Measurements from ENCODE around the gene PDE2A. TPM values are rescaled to one million over a fixed set of nuclear protein-coding genes. Genes with fewer than 3 reads are reported as not detected.

Gene PDE2A
- total RNA-seq, 1 experiment from 2014 or later = 9.6 TPM

DNA sequence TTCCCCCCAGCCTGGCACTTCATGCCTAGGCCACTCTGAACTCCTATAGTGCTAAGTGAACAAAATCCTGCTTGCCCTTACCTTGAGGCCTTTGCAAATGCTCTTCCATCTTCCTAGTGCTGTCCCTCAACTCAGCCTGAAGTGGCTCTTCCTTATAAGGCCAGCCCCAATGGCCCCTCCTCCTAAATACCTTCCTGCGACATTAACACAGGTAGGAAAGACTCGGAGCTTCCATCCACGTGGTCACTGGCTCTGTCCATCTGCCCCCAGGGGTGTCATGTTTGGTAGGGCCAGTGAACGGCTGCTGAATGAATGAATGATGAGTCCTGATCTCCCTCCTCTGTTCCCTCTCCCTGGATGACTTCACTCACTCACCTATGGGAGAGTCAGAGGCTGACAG is 4.2 kb downstream of the PDE2A start:
- no peaks in the 10 kb centered on the region for H3F3A ChIP-seq (ENCODE audit: insufficient read depth, low read depth)
- peaks cover 78% of the 10 kb centered on the region for H3K27me3 ChIP-seq (ENCODE audit: insufficient read depth, low read depth)
- intact Hi-C loops (cut with micrococcal nuclease; ENCODE audit: unreplicated experiment) = no loop called here
- peaks cover 11% of the 10 kb centered on the region; the same call in 1 of the 2 replicates for H3K9me3 ChIP-seq (ENCODE audit: insufficient read depth, low read depth)
- TF ChIP-seq, protein P1, sequence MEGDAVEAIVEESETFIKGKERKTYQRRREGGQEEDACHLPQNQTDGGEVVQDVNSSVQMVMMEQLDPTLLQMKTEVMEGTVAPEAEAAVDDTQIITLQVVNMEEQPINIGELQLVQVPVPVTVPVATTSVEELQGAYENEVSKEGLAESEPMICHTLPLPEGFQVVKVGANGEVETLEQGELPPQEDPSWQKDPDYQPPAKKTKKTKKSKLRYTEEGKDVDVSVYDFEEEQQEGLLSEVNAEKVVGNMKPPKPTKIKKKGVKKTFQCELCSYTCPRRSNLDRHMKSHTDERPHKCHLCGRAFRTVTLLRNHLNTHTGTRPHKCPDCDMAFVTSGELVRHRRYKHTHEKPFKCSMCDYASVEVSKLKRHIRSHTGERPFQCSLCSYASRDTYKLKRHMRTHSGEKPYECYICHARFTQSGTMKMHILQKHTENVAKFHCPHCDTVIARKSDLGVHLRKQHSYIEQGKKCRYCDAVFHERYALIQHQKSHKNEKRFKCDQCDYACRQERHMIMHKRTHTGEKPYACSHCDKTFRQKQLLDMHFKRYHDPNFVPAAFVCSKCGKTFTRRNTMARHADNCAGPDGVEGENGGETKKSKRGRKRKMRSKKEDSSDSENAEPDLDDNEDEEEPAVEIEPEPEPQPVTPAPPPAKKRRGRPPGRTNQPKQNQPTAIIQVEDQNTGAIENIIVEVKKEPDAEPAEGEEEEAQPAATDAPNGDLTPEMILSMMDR (conservative IDR thresholded peaks at IDR 0.05) = no peak
- no peak for TF ChIP-seq EZH2 (IDR thresholded peaks at IDR 0.05; ENCODE audit: low read depth)
- H3K4me2 ChIP-seq = no peak overlapping the region
- POLR2A ChIA-PET (ENCODE audit: unreplicated experiment) = interaction anchor here (0.7 kb wide), 1 partner anchor 39 kb away, joined by 4 read pairs; no protein-coding TSS in a partner anchor
- DNase-seq = no peak
- H4K20me1 ChIP-seq (ENCODE audit: insufficient read depth) = peaks cover 8% of the 10 kb centered on the region; the same call in 1 of the 2 replicates
- no TSS peak for BruUV-seq (replicated peaks)
- no peaks in the 10 kb centered on the region for H3K79me2 ChIP-seq (ENCODE audit: low read depth)
- H3K27ac ChIP-seq = no peak overlapping the region
- no peak overlapping the region for H2AFZ ChIP-seq
- H3K4me1 ChIP-seq (replicated peaks; ENCODE audit: insufficient read depth) = no peaks in the 10 kb centered on the region
- H3K36me3 ChIP-seq (ENCODE audit: low read depth) = no peaks in the 10 kb centered on the region
- no peaks in the 10 kb centered on the region for H3K9me2 ChIP-seq (ENCODE audit: insufficient read depth)
- H3K4me3 ChIP-seq = no peak overlapping the region
- CTCF ChIA-PET = no interaction called here

DNA sequence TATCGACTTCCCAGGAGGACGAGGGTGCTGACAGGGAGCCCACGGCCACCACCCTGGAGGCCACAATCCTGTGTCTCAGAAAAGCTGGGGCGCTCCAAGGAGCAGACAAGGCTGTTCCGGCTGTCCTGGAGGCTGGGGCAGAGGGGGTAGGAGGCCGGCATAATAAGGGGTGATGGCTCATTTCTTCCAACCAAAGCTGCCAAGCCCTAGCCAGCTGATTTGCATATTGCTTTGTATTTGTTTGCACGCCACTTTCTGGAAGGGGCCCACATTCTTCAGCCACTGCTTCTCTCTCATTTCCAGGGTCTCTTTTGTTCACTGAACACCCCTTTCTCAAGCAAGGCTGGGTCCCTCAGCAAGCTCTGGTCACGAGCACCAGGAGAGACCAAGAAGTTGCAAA is 4.7 kb downstream of the PDE2A start:
- DNase-seq = no peak
- Histone ChIP-seq H3K9me2 (ENCODE audit: insufficient read depth) (no peaks in the 10 kb centered on the region), H3F3A (ENCODE audit: insufficient read depth, low read depth) (no peaks in the 10 kb centered on the region), H3K4me1 (replicated peaks; ENCODE audit: insufficient read depth) (no peaks in the 10 kb centered on the region), H3K36me3 (ENCODE audit: low read depth) (no peaks in the 10 kb centered on the region), H3K27me3 (ENCODE audit: insufficient read depth, low read depth) (peaks cover 73% of the 10 kb centered on the region), H3K4me3 (no peak overlapping the region), H3K4me2 (no peak overlapping the region), H3K27ac (no peak overlapping the region), H2AFZ (no peak overlapping the region), H4K20me1 (ENCODE audit: insufficient read depth) (peaks cover 8% of the 10 kb centered on the region; the same call in 1 of the 2 replicates), H3K79me2 (ENCODE audit: low read depth) (no peaks in the 10 kb centered on the region), H3K9me3 (ENCODE audit: insufficient read depth, low read depth) (peaks cover 11% of the 10 kb centered on the region; the same call in 1 of the 2 replicates)
- POLR2A ChIA-PET (ENCODE audit: unreplicated experiment) = interaction anchor here (0.7 kb wide), 1 partner anchor 40 kb away, joined by 4 read pairs; no protein-coding TSS in a partner anchor
- TF ChIP-seq, protein P1 (conservative IDR thresholded peaks at IDR 0.05) = no peak
- TF ChIP-seq EZH2 (IDR thresholded peaks at IDR 0.05; ENCODE audit: low read depth) = no peak
- BruUV-seq (replicated peaks) = no TSS peak
- CTCF ChIA-PET = no interaction called here
- intact Hi-C loops (cut with micrococcal nuclease; ENCODE audit: unreplicated experiment) = no loop called here

DNA sequence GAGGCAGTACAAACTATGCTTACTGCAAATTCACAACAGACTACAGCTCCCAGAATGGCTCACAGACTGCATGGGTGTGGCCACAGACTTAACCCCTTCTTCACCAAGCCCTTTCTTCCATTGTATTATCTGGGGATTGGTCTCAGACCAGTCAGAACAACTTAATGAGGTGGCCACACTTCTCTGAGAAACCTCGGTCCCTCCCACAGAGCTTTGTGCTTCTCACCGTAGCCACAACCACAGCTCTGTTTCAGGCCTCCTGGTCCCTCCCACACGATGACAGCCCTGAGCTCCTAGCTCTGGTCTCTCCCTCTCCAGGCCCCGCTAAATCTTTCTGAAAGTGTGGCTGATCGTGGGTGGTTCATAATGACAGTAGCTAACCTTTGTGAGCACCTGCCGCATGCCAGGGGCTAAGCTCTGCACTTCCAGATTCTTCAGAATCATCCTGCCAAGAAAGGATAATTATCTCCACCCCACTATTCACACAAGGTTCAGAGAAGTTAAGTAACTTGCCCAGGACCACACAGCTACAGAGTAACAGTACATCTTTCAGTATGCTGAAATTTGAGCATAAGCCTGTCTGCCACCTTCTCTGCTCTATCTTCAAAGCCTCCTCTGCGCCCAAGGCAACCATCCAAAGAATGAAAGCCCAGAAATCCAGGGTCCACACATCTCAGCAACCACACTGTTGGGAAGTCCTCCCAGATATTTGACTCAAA is 5.4 kb downstream of the PDE2A start:
- TF ChIP-seq EZH2 (IDR thresholded peaks at IDR 0.05; ENCODE audit: low read depth) = no peak
- TF ChIP-seq, protein P1 (conservative IDR thresholded peaks at IDR 0.05) = no peak
- Histone ChIP-seq H3K79me2 (ENCODE audit: low read depth) (no peaks in the 10 kb centered on the region), H3K27ac (no peak overlapping the region), H3K9me3 (ENCODE audit: insufficient read depth, low read depth) (peaks cover 11% of the 10 kb centered on the region; the same call in 1 of the 2 replicates), H3K27me3 (ENCODE audit: insufficient read depth, low read depth) (peaks cover 69% of the 10 kb centered on the region), H4K20me1 (ENCODE audit: insufficient read depth) (peaks cover under 1% of the 10 kb centered on the region; the same call in 1 of the 2 replicates), H3F3A (ENCODE audit: insufficient read depth, low read depth) (no peaks in the 10 kb centered on the region), H3K4me1 (replicated peaks; ENCODE audit: insufficient read depth) (no peaks in the 10 kb centered on the region), H3K9me2 (ENCODE audit: insufficient read depth) (no peaks in the 10 kb centered on the region), H2AFZ (no peak overlapping the region), H3K36me3 (ENCODE audit: low read depth) (no peaks in the 10 kb centered on the region), H3K4me3 (no peak overlapping the region), H3K4me2 (no peak overlapping the region)
- intact Hi-C loops (cut with micrococcal nuclease; ENCODE audit: unreplicated experiment) = no loop called here
- CTCF ChIA-PET = no interaction called here
- POLR2A ChIA-PET (ENCODE audit: unreplicated experiment) = interaction anchor here (0.6 kb wide), 1 partner anchor 198 kb away, joined by 7 read pairs; no protein-coding TSS in a partner anchor
- DNase-seq = no peak
- BruUV-seq (replicated peaks) = no TSS peak

Measured in PC-9 (cell line).